ENCODE results near the gene ST8SIA1. TPM values are rescaled to one million over a fixed set of nuclear protein-coding genes. Genes with fewer than 3 reads are reported as not detected.
"Not testable (repeated sequence)": the region's sequence is repeated elsewhere in the genome, so short reads cannot be mapped to it uniquely, and the experiment has no call there.

Gene ST8SIA1
- total RNA-seq, result 1.6 TPM
- polyA plus RNA-seq, result 2.3 TPM
- long read RNA-seq, donor 1, result 0 reads
- long read RNA-seq, donor 2, result 0 reads
- long read RNA-seq, donor 3, result 0 reads
- long read RNA-seq, donor 4, result 0 reads
- long read RNA-seq, donor 5, result 0 reads
- long read RNA-seq, donor 6, result 0 reads
- long read RNA-seq, donor 7, result 0 reads
- long read RNA-seq, donor 8, partial matches to known transcripts, result 13 of 13 reads
- long read RNA-seq, donor 8, other reads (novel, unspliced or antisense), result 0 of 13 reads
- long read RNA-seq, donor 9, result 0 reads
- long read RNA-seq, donor 10, result 0 reads

- peak in 7 of 9 donors; percentile 12 to 68 (median 23) for DNase-seq (ENCODE audit: low read depth in 6 of 9, low spot score in 9 of 9)
- Histone ChIP-seq H3K27me3 (ENCODE audit: control insufficient read depth in 2 of 2, insufficient read depth in 1 of 2, low read length in 1 of 2) (peaks cover 27 to 46% of the 10 kb centered on the region in 2 donors), H3K36me3 (ENCODE audit: control insufficient read depth in 2 of 2, insufficient read depth in 2 of 2, low read length in 1 of 2) (no peaks in the 10 kb centered on the region), H3K4me1 (ENCODE audit: control insufficient read depth in 2 of 2, insufficient read depth in 2 of 2, low read length in 2 of 2) (peaks cover 2 to 14% of the 10 kb centered on the region in 2 donors), H3K4me3 (ENCODE audit: low read length in 2 of 2) (peak within 1 kb of the TSS; percentile 39 to 55), H3K27ac (ENCODE audit: low read depth in 1 of 2, low read length in 1 of 2) (no peak within 1 kb of the TSS), H3K9me3 (ENCODE audit: control insufficient read depth in 2 of 2, insufficient read depth in 1 of 2, low read length in 1 of 2) (no peaks in the 10 kb centered on the region)
- 1% methylated on average over 70 of the region's 70 CpGs for WGBS
Measured at GRCh38 chr12:22334410-22335100, at the start of gene ST8SIA1. ST8SIA1 (minus strand) TSS chr12:22334707; CDS start chr12:22334232, 475 bp downstream.

- Histone ChIP-seq H3K36me3 (ENCODE audit: control insufficient read depth in 2 of 2, insufficient read depth in 2 of 2, low read length in 1 of 2) (no peaks in the 10 kb centered on the region), H3K27ac (ENCODE audit: low read depth in 1 of 2, low read length in 1 of 2) (no peak overlapping the region), H3K27me3 (ENCODE audit: control insufficient read depth in 2 of 2, insufficient read depth in 1 of 2, low read length in 1 of 2) (no peaks in the 10 kb centered on the region), H3K4me3 (ENCODE audit: low read length in 2 of 2) (no peak overlapping the region), H3K9me3 (ENCODE audit: control insufficient read depth in 2 of 2, insufficient read depth in 1 of 2, low read length in 1 of 2) (no peaks in the 10 kb centered on the region), H3K4me1 (ENCODE audit: control insufficient read depth in 2 of 2, insufficient read depth in 2 of 2, low read length in 2 of 2) (no peaks in the 10 kb centered on the region)
- 13% methylated on average over 3 of the region's 3 CpGs for WGBS
- DNase-seq (ENCODE audit: low read depth in 6 of 9, low spot score in 9 of 9), result no peak
Measured at GRCh38 chr12:22380031-22380430, 45.5 kb upstream of the ST8SIA1 start.

- Histone ChIP-seq H3K4me3 (ENCODE audit: low read length in 2 of 2) (no peak overlapping the region), H3K27me3 (ENCODE audit: control insufficient read depth in 2 of 2, insufficient read depth in 1 of 2, low read length in 1 of 2) (no peaks in the 10 kb centered on the region), H3K4me1 (ENCODE audit: control insufficient read depth in 2 of 2, insufficient read depth in 2 of 2, low read length in 2 of 2) (no peaks in the 10 kb centered on the region), H3K9me3 (ENCODE audit: control insufficient read depth in 2 of 2, insufficient read depth in 1 of 2, low read length in 1 of 2) (no peaks in the 10 kb centered on the region), H3K36me3 (ENCODE audit: control insufficient read depth in 2 of 2, insufficient read depth in 2 of 2, low read length in 1 of 2) (no peaks in the 10 kb centered on the region), H3K27ac (ENCODE audit: low read depth in 1 of 2, low read length in 1 of 2) (no peak overlapping the region)
- 31% methylated on average over 4 of the region's 4 CpGs for WGBS
- DNase-seq (ENCODE audit: low read depth in 6 of 9, low spot score in 9 of 9), result peak in 1 of 9 donors; percentile 10
Measured at GRCh38 chr12:22377731-22378496, 43.4 kb upstream of the ST8SIA1 start.

GRCh38 chr12:22376596-22377150 is 42.2 kb upstream of the ST8SIA1 start:
- DNase-seq (ENCODE audit: low read depth in 6 of 9, low spot score in 9 of 9); H3K9me3 ChIP-seq (ENCODE audit: control insufficient read depth in 2 of 2, insufficient read depth in 1 of 2, low read length in 1 of 2); H3K27me3 ChIP-seq (ENCODE audit: control insufficient read depth in 2 of 2, insufficient read depth in 1 of 2, low read length in 1 of 2); H3K4me1 ChIP-seq (ENCODE audit: control insufficient read depth in 2 of 2, insufficient read depth in 2 of 2, low read length in 2 of 2); H3K27ac ChIP-seq (ENCODE audit: low read depth in 1 of 2, low read length in 1 of 2); H3K36me3 ChIP-seq (ENCODE audit: control insufficient read depth in 2 of 2, insufficient read depth in 2 of 2, low read length in 1 of 2); H3K4me3 ChIP-seq (ENCODE audit: low read length in 2 of 2): not testable (repeated sequence)
- 97% methylated on average over 44 of the region's 44 CpGs for WGBS

- 58% methylated on average over 2 of the region's 2 CpGs for WGBS
- H3K9me3 ChIP-seq (ENCODE audit: control insufficient read depth in 2 of 2, insufficient read depth in 1 of 2, low read length in 1 of 2), result no peaks in the 10 kb centered on the region
- DNase-seq (ENCODE audit: low read depth in 6 of 9, low spot score in 9 of 9), result no peak
- H3K36me3 ChIP-seq (ENCODE audit: control insufficient read depth in 2 of 2, insufficient read depth in 2 of 2, low read length in 1 of 2), result no peaks in the 10 kb centered on the region
- no peak overlapping the region for H3K27ac ChIP-seq (ENCODE audit: low read depth in 1 of 2, low read length in 1 of 2)
- no peaks in the 10 kb centered on the region for H3K27me3 ChIP-seq (ENCODE audit: control insufficient read depth in 2 of 2, insufficient read depth in 1 of 2, low read length in 1 of 2)
- no peak overlapping the region for H3K4me3 ChIP-seq (ENCODE audit: low read length in 2 of 2)
- no peaks in the 10 kb centered on the region for H3K4me1 ChIP-seq (ENCODE audit: control insufficient read depth in 2 of 2, insufficient read depth in 2 of 2, low read length in 2 of 2)
Measured at GRCh38 chr12:22374508-22374907, 40.0 kb upstream of the ST8SIA1 start.

- Histone ChIP-seq H3K9me3 (ENCODE audit: control insufficient read depth in 2 of 2, insufficient read depth in 1 of 2, low read length in 1 of 2) (no peaks in the 10 kb centered on the region), H3K36me3 (ENCODE audit: control insufficient read depth in 2 of 2, insufficient read depth in 2 of 2, low read length in 1 of 2) (no peaks in the 10 kb centered on the region)
- DNase-seq (ENCODE audit: low read depth in 6 of 9, low spot score in 9 of 9), result no peak
Measured at GRCh38 chr12:22372277-22372837, 37.9 kb upstream of the ST8SIA1 start.

GRCh38 chr12:22366181-22366580 is 31.7 kb upstream of the ST8SIA1 start:
- 93% methylated on average over 5 of the region's 5 CpGs for WGBS
- no peaks in the 10 kb centered on the region for H3K36me3 ChIP-seq (ENCODE audit: control insufficient read depth in 2 of 2, insufficient read depth in 2 of 2, low read length in 1 of 2)
- no peak overlapping the region for H3K27ac ChIP-seq (ENCODE audit: low read depth in 1 of 2, low read length in 1 of 2)
- no peaks in the 10 kb centered on the region for H3K4me1 ChIP-seq (ENCODE audit: control insufficient read depth in 2 of 2, insufficient read depth in 2 of 2, low read length in 2 of 2)
- no peak overlapping the region for H3K4me3 ChIP-seq (ENCODE audit: low read length in 2 of 2)
- no peaks in the 10 kb centered on the region for H3K27me3 ChIP-seq (ENCODE audit: control insufficient read depth in 2 of 2, insufficient read depth in 1 of 2, low read length in 1 of 2)
- no peak for DNase-seq (ENCODE audit: low read depth in 6 of 9, low spot score in 9 of 9)
- no peaks in the 10 kb centered on the region for H3K9me3 ChIP-seq (ENCODE audit: control insufficient read depth in 2 of 2, insufficient read depth in 1 of 2, low read length in 1 of 2)

More at GRCh38 chr12:22372277-22372837, 37.9 kb upstream of the ST8SIA1 start:
- Histone ChIP-seq H3K4me1 (ENCODE audit: control insufficient read depth in 2 of 2, insufficient read depth in 2 of 2, low read length in 2 of 2) (no peaks in the 10 kb centered on the region), H3K4me3 (ENCODE audit: low read length in 2 of 2) (no peak overlapping the region), H3K27me3 (ENCODE audit: control insufficient read depth in 2 of 2, insufficient read depth in 1 of 2, low read length in 1 of 2) (no peaks in the 10 kb centered on the region), H3K27ac (ENCODE audit: low read depth in 1 of 2, low read length in 1 of 2) (no peak overlapping the region)

- Histone ChIP-seq H3K27ac (ENCODE audit: low read depth in 1 of 2, low read length in 1 of 2) (no peak overlapping the region), H3K4me1 (ENCODE audit: control insufficient read depth in 2 of 2, insufficient read depth in 2 of 2, low read length in 2 of 2) (no peaks in the 10 kb centered on the region), H3K27me3 (ENCODE audit: control insufficient read depth in 2 of 2, insufficient read depth in 1 of 2, low read length in 1 of 2) (no peaks in the 10 kb centered on the region), H3K9me3 (ENCODE audit: control insufficient read depth in 2 of 2, insufficient read depth in 1 of 2, low read length in 1 of 2) (no peaks in the 10 kb centered on the region), H3K4me3 (ENCODE audit: low read length in 2 of 2) (no peak overlapping the region), H3K36me3 (ENCODE audit: control insufficient read depth in 2 of 2, insufficient read depth in 2 of 2, low read length in 1 of 2) (no peaks in the 10 kb centered on the region)
- no peak for DNase-seq (ENCODE audit: low read depth in 6 of 9, low spot score in 9 of 9)
- 96% methylated on average over 4 of the region's 4 CpGs for WGBS
Measured at GRCh38 chr12:22361785-22362184, 27.3 kb upstream of the ST8SIA1 start.

Measured in thymus (tissue), 14 donors.